Activated CD4-positive, CD25-positive, alpha-beta regulatory T cell treated with anti-CD3 and anti-CD28 coated beads, Interleukin-2, amount 50 U/mL, for 24 hours (primary cell): ENCODE results near the gene PIK3R5.
"Not testable (repeated sequence)": the region's sequence is repeated elsewhere in the genome, so short reads cannot be mapped to it uniquely, and the experiment has no call there.

ENCODE experiments used
- ATAC-seq, 2 donors: fragments of 150-1000 bp; cut with Tn5 transposase; one replicate each; pipeline ENCODE4 v1.10.0; 2021; ENCODE audit warnings: mild to moderate bottlenecking in 1 of 2, moderate library complexity in 1 of 2

PIK3R5 gene

GRCh38 chr17:8873801-8874715, 91.4 kb downstream of the PIK3R5 start:
- no peak for ATAC-seq

GRCh38 chr17:8872705-8873435, 92.6 kb downstream of the PIK3R5 start:
- ATAC-seq, result no peak

- ATAC-seq, result no peak
Measured at GRCh38 chr17:8872036-8872704, 93.3 kb downstream of the PIK3R5 start.

GRCh38 chr17:8871081-8871581, 94.4 kb downstream of the PIK3R5 start:
- ATAC-seq, result no peak

- ATAC-seq, result no peak
Measured at GRCh38 chr17:8870406-8871040, 95.0 kb downstream of the PIK3R5 start.

GRCh38 chr17:8869114-8869815, 96.2 kb downstream of the PIK3R5 start:
- ATAC-seq, result no peak

- peak; percentile 60 to 79 for ATAC-seq
Measured at GRCh38 chr17:8868529-8868951, 97.0 kb downstream of the PIK3R5 start.

- ATAC-seq, result no peak
Measured at GRCh38 chr17:8868092-8868491, 97.4 kb downstream of the PIK3R5 start.

GRCh38 chr17:8867361-8867981, 98.0 kb downstream of the PIK3R5 start, which contains the start of gene PIK3R6:
Gene PIK3R6, minus strand, starts transcription at chr17:8867674. Its CDS starts 17,880 bp downstream, at chr17:8849794.
- ATAC-seq, result no peak

- ATAC-seq, result no peak
Measured at GRCh38 chr17:8865811-8866210, 99.7 kb downstream of the PIK3R5 start.

- no peak for ATAC-seq
Measured at GRCh38 chr17:8865385-8865784, 100.1 kb downstream of the PIK3R5 start.

GRCh38 chr17:8862213-8863056, 103.1 kb downstream of the PIK3R5 start:
- no peak for ATAC-seq

GRCh38 chr17:8861495-8862181, 103.9 kb downstream of the PIK3R5 start:
- no peak for ATAC-seq

- no peak for ATAC-seq
Measured at GRCh38 chr17:8859804-8860430, 105.6 kb downstream of the PIK3R5 start.

- peak in 1 of 2 donors; percentile 14 for ATAC-seq
Measured at GRCh38 chr17:8859027-8859803, 106.3 kb downstream of the PIK3R5 start.

GRCh38 chr17:8857919-8858318, 107.6 kb downstream of the PIK3R5 start:
- ATAC-seq, result peak; percentile 44

- no peak for ATAC-seq
Measured at GRCh38 chr17:8856869-8857575, 108.5 kb downstream of the PIK3R5 start.

- not testable (repeated sequence) for ATAC-seq
Measured at GRCh38 chr17:8856205-8856603, 109.3 kb downstream of the PIK3R5 start.
